Transverse colon (tissue), 4 donors: ENCODE data around the gene NKIRAS2.

Source experiments
- CTCF ChIP-seq, 5 experiments: fragments of 200-600 bp in 3 of 5; fragments of 450-650 bp in 2 of 5; sonication (generic) in 3 of 5; IDR thresholded peaks; 1 replicate in 2 of 5; 2 replicates in 3 of 5; pipeline ENCODE4 v1.5.1; 2016 to 2017; ENCODE audit warnings: antibody characterized with exemption in 5 of 5, inconsistent platforms in 3 of 5, mild to moderate bottlenecking in 2 of 5, moderate library complexity in 1 of 5
- EP300 ChIP-seq: sonication (generic); formaldehyde crosslinking; IDR thresholded peaks from one replicate; pipeline ENCODE4 v1.6.1; 2017; ENCODE audit warnings: antibody characterized with exemption, low read depth
- POLR2A ChIP-seq: fragments of 450-650 bp; IDR thresholded peaks from one replicate; pipeline ENCODE4 v1.6.1; 2016; ENCODE audit warnings: antibody characterized with exemption, mild to moderate bottlenecking, moderate library complexity
- POLR2AphosphoS5 ChIP-seq, 3 donors: sonication (generic); formaldehyde crosslinking; IDR thresholded peaks; one replicate each; pipeline ENCODE4 v1.6.1; 2016; ENCODE audit warnings: antibody characterized with exemption in 3 of 3

- TF ChIP-seq CTCF (IDR thresholded peaks at IDR 0.05) (no peak), POLR2A (no peak), POLR2AphosphoS5 (IDR thresholded peaks at IDR 0.05) (no peak), EP300 (no peak)
Measured at GRCh38 chr17:42025191-42025579, 5.3 kb downstream of the NKIRAS2 start.
